HepG2 (cell line): Measurements from ENCODE around the gene ZNF488.

Source experiments
- GABPA ChIP-seq, 2 experiments: IDR thresholded peaks; 2 replicates each; pipeline ENCODE4 v1.6.1; 2011 to 2016; ENCODE audit warnings: low read depth in 2 of 2, low read length in 1 of 2, missing biosample characterization in 1 of 2, missing genetic modification characterization in 1 of 2
- MZF1 ChIP-seq: sonication (generic); formaldehyde crosslinking; IDR thresholded peaks from 2 replicates; pipeline ENCODE4 v1.8.1; 2023; ENCODE audit warnings: mild to moderate bottlenecking, missing genetic modification reagents, borderline replicate concordance
- TF ChIP-seq, protein P1 (sequence below): sonication (generic); formaldehyde crosslinking; IDR thresholded peaks from 2 replicates; pipeline ENCODE4 v1.5.0; 2020; ENCODE audit warnings: mild to moderate bottlenecking, missing genetic modification reagents, moderate library complexity

- TF ChIP-seq, protein P1, sequence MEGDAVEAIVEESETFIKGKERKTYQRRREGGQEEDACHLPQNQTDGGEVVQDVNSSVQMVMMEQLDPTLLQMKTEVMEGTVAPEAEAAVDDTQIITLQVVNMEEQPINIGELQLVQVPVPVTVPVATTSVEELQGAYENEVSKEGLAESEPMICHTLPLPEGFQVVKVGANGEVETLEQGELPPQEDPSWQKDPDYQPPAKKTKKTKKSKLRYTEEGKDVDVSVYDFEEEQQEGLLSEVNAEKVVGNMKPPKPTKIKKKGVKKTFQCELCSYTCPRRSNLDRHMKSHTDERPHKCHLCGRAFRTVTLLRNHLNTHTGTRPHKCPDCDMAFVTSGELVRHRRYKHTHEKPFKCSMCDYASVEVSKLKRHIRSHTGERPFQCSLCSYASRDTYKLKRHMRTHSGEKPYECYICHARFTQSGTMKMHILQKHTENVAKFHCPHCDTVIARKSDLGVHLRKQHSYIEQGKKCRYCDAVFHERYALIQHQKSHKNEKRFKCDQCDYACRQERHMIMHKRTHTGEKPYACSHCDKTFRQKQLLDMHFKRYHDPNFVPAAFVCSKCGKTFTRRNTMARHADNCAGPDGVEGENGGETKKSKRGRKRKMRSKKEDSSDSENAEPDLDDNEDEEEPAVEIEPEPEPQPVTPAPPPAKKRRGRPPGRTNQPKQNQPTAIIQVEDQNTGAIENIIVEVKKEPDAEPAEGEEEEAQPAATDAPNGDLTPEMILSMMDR (CRISPR knock-in tag) = no peak
- TF ChIP-seq GABPA (IDR thresholded peaks at IDR 0.05; ENCODE audit: low read depth, low read length) (no peak), GABPA (CRISPR knock-in tag; IDR thresholded peaks at IDR 0.05; ENCODE audit: low read depth) (no peak), MZF1 (CRISPR knock-in tag) (no peak)
Observed at GRCh38 chr10:47336387-47337134, 47.5 kb downstream of the ZNF488 start.
